H4 (cell line): ENCODE results near the gene DEPDC4. TPM values are rescaled to one million over a fixed set of nuclear protein-coding genes. Genes with fewer than 3 reads are reported as not detected.

ENCODE experiments used
- DNase-seq: peaks from one replicate; pipeline ENCODE4 v3.0.0-alpha.2; 2015; ENCODE audit warnings: low spot score
- total RNA-seq: library from RNA; depleted of rRNA; stranded (reverse); fragments of >200 nt; shearing (Covaris generic); gene quantifications from 2 replicates; pipeline ENCODE4 v1.2.3, GENCODE V29; 2014; rRNA removed

Gene DEPDC4
- total RNA-seq, 1 experiment from 2014 or later: 2.5 TPM

DNA sequence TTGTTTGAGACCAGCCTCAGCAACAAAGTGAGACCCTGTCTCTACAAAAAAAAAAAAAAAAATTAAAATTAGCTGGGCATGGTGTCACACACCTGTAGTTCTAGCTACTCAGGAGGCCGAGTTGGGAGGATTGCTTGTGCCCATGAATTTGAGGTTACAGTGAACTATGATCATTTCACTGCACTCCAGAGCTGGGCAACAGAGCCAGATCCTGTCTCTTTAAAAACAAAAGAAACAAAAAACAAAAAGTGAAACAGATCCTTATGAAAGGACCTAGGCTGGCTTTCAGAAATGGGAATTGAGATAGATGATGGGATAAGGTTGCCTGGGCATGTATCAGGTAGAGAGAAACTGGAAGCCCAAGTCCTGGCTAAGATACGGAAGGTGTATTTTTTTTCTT, 52.4 kb downstream of the DEPDC4 start:
- no peak for DNase-seq

DNA sequence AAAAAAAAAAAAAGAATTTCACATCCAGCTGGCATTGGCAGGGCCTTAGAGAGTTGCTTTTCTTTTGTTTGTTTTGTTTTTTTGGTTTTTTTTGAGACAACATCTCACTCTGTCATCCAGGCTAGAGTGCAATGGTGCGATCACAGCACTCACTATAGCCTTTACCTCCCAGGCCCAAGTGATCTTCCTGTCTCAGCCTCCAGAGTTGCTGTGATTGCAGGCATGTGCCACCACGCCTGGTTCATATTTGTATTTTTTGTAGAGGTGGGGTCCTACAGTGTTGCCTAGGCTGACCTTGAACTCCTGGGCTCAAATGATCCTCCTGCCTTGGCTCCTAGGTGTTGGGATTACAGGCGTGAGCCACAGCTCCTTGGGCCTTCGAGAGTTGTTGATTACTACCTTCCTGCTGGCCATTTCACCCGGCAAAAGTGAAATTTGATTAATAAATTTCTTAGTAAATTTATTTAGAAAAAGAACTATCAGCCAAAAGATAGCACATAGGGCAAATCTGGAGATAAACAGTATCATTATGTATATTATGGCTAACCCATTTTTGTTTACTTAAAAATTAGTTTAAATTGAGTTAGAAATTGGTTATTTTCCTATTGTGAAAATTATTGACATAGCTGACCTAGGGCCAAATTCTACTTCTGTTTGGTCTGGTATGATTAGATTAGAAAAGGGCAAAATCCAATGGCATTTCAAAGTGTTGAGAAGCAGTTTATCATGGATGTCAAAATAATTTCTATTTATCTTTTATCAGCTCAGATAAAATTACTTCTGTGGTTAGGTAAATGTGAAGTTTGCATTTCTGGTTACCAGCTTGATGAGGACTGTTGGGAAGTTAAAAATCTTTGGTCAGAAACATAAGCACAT, 53.6 kb downstream of the DEPDC4 start:
- DNase-seq: no peak

DNA sequence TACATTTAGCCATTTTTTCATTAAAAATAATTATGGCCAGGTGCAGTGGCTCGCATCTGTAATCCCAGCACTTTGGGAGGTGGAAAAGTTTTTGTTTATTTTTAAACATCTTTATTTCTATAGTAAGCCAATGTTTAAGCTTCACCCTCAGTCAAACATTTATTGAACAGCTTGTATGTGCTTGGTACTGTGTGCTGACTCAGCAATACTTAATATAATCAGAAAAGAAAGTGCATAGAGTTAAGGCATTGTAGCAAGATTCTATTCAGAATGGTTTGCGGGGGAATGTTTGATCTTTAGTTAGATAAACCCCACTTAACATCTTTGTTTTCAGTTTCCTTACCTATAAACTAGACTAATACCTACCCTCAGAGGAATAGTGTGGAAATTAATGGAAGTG, 55.2 kb downstream of the DEPDC4 start:
- no peak for DNase-seq

DNA sequence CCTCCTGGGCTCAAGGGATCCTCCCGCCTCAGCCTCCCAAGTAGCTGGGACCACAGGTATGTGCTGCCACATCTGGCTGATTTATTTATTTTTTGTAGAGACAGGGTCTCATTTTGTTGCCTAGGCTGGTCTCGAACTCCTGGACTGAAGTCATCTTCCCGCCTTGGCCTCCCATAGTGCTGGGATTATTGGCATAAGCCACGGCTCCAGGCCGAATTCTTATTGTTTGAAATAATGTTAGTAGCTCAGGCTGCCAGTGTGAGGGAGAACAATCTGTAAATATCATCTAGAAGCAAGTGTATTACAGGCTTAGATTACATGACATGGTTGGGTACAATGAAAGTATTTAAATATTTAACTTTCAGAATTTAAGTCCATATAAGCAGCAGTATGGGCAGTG, 58.0 kb downstream of the DEPDC4 start:
- no peak for DNase-seq

DNA sequence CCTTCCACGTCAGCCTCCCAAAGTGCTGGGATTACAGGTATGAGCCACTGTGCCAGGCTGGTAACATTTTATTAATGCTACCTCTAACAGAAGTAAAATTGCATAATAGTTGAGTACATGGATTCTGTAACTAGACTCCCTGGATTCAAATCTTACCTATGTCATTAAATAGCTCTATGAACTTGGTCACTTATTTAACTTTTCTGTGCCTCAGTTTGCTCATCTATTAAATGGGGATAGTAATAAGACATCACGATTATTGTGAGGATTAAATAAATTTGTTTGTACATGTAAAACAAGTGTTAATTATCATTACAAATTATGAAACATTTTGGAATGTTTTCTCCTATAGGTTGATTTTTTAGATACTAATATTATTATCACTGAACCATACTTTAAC, 59.6 kb downstream of the DEPDC4 start:
- no peak for DNase-seq

DNA sequence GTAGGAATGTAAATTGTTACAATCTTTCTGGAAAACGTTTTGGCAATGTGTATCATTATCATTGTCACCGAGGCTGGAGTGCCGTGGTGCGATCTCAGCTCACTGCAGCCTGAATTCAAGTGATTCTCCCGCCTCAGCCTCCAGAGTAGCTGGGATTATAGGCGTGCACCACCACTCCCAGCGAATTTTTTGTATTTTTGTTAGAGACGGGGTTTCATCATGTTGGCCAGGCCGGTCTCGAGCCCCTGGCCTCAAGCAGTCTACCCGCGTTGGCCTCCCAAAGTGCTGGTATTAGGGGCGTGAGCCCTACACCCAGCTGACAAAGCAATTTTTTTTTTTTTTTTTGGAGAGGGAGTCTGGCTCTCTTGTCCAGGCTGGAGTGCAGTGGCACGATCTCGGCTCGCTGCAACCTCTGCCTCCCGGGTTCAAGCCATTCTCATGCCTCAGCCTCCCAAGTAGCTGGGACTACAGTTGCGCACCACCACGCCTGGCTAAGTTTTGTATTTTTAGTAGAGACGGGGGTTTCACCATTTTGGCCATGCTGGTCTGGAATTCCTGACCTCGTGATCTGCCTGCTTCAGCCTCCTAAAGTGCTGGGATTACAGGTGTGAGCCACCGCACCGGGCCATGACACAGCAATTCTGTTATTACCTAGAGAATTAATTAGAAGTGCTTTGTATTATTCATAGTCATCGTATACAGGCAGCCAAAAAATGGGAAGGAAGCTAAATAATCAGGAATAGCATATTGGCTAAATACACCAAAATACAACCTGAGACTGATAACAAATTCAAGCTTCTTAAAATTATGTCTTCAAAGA, 65.1 kb downstream of the DEPDC4 start:
- no peak for DNase-seq

DNA sequence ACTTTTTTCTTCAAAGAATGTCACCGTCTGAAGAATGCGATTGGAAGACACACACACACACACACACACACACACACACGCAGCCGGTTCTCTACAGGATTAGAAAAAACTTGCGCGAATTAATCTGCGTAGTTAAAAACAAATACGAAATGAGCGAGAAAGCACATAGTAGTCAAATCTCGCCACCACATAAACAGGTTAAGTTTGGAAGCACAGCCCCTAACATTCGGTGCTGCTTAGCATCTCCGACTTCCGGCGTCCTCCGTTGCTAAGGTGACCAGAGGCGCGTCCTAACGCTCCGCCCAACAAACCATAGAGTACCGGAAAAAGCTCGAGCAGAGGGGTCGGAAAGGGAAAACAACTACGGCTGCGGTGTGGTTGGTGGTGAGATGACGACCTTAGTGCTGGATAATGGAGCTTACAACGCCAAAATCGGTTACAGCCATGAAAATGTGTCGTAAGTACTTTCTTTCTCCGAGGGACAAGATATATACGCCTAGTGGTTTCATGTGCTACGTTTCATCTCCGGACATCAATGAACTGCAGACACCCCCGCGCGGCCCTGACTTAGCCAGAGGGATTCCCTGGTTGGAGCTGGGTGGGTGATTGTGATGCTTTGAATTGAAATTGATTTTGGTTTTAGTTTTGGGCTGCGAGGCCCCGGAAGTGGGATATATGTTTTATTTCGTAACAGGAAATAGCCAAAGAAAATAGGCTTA, 66.3 kb downstream of the DEPDC4 start, which contains the start of gene ACTR6:
Gene ACTR6, plus strand, starts transcription at position 353 of the 719 bp plus-strand sequence. Its CDS starts 37 bp downstream, at position 390.
- peak; percentile 92 for DNase-seq

DNA sequence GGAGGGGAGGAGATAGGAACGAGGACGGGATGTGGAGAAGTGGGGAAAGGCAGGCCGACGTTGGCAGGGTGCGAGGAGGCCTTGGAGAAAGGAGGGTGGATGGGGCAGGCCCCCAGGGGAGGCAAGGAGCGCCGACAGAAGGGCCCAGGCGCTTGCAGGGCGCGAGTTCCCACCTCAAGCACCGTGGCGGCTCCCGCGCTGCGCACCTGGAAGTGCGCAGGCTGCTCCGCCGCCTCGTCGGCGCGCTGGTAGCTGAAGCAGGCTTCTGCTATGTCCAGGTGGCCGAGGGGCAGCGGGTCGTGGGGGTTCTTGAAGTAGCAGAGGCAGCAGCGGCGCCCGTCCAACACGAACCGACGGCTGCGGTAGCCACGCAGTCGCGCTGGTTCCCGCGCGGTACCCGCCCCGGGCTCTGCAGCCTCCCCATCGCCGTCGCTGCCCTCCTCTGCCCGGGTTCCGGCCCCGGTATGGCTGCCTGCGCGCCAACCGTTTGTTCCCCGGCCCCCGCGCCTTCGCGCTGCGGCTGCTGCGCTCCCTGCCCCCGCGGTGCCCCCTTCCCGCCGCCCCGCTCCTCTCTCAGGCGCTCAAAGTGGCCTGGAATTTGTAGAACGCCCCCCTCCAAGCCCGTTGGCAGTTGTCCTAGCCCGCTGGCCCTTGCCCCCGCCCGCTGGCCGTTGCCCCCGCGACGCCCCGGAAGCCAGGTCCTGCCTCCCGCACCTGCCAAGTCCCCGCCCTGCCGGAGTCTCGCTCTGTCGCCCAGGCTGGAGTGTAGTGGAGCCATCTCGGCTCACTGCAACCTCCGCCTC, 67.3 kb downstream of the DEPDC4 start:
- peak; percentile 23 for DNase-seq

DNA sequence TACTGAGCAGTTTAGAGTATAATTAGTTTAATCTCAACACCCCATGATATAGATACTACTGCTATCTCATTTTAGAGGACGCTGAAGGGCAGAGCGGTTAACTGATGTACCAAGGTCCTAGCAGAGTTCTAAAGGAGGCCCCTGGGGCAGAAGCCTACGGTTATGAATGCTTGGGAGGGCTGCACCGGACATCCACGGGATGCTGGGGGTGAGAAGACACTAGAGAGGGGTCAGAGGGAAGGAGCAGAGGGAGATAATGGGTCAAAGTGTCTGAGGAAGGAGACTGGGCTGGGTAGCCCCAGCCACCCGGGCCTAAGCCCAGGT, 67.9 kb downstream of the DEPDC4 start:
- no peak for DNase-seq

DNA sequence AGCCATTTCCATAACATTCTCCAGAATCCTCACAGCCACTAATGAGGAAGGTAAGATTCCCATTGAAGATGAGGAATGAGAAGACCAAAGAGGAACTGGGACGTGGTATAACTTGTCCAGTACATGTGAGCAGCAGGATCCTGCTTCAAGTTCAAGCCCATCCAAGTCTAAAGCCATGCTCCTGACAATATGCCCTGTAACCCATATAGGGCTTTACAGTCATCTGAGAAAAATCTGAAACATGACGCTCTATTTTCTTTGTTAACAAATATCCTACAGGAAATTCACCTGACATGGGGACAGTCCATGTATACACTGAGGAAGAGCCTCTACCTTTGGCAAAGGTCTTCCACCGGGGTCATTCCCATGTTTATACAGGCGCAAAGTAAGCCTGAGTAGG, 69.4 kb downstream of the DEPDC4 start:
- no peak for DNase-seq

DNA sequence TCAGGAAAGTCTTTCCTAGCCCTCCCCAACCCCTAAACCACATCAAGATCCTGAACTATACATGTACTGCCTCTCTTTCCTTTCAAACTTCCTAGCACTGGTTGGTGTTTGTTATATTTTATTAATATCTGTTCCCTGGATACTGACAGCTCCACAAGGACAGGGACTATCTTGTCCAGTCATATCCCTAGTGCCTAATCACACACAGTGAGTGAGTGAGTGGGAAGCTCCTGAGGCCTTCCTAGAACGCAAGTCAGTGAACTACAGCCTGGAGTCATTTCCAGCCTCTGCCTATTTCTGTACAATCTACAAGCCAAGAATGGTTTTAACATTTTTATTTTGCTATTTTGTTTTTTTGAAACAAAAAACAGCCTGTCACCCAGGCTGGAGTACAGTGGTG, 73.8 kb downstream of the DEPDC4 start:
- no peak for DNase-seq

Other genes starting within 250 kb of the DEPDC4 start
- 13.3 and 18.7 TPM in 2 replicates for gene BLTP3B, start 124.2 kb downstream of the DEPDC4 start, total RNA-seq
- gene ACTR6, start 66.3 kb downstream of the DEPDC4 start, total RNA-seq: 24.6 and 34.3 TPM in 2 replicates
- 23.2 and 35.7 TPM in 2 replicates for gene SCYL2, start 98 bp upstream of the DEPDC4 start, total RNA-seq
- gene SLC17A8, start 90.0 kb upstream of the DEPDC4 start, total RNA-seq: not detected in 2 replicates
- gene NR1H4, start 206.8 kb upstream of the DEPDC4 start, total RNA-seq: 1.5 and 2.3 TPM in 2 replicates